Activated effector memory CD4-positive, alpha-beta T cell treated with Interleukin-2 at 50 U/mL for 16 hours (primary cell): ENCODE data around the gene GARIN3.

Source experiments
- DNase-seq: peaks from one replicate; pipeline ENCODE4 v3.0.0-alpha.2; 2020

GARIN3 gene

GRCh38 chr5:157142317-157143126, 23.5 kb downstream of the GARIN3 start, which contains the start of gene MED7:
Gene MED7 (minus strand): TSS chr5:157142865. CDS start chr5:157139431, 3,434 bp downstream.
- peak; percentile 88 for DNase-seq

- DNase-seq, result no peak
Observed at GRCh38 chr5:157137691-157138090, 28.4 kb downstream of the GARIN3 start.

GRCh38 chr5:157132281-157132612, 33.8 kb downstream of the GARIN3 start:
- no peak for DNase-seq

GRCh38 chr5:157130925-157131324, 35.1 kb downstream of the GARIN3 start:
- DNase-seq, result no peak

- no peak for DNase-seq
Observed at GRCh38 chr5:157121709-157122108, 44.4 kb downstream of the GARIN3 start.

- DNase-seq, result no peak
Observed at GRCh38 chr5:157120102-157120501, 46.0 kb downstream of the GARIN3 start.

- DNase-seq, result no peak
Observed at GRCh38 chr5:157116483-157116954, 49.5 kb downstream of the GARIN3 start.

GRCh38 chr5:157115502-157115901, 50.6 kb downstream of the GARIN3 start:
- DNase-seq, result no peak

- no peak for DNase-seq
Observed at GRCh38 chr5:157115012-157115411, 51.1 kb downstream of the GARIN3 start.

- DNase-seq, result no peak
Observed at GRCh38 chr5:157113002-157113401, 53.1 kb downstream of the GARIN3 start.
